Epithelial cell of prostate (primary cell): Measurements from ENCODE around the gene RIPOR1.
A peak's percentile ranks its signal among the peaks of the same experiment; 100 is the strongest.

Experiments
- DNase-seq: peaks from one replicate; pipeline ENCODE4 v3.0.0-alpha.2; 2011; ENCODE audit warnings: low read depth, low spot score
- H3K27ac ChIP-seq: fragments of 450-650 bp; 2 replicates; pipeline ENCODE4 v1.5.1; 2017; ENCODE audit warnings: mild to moderate bottlenecking

RIPOR1 gene

DNA sequence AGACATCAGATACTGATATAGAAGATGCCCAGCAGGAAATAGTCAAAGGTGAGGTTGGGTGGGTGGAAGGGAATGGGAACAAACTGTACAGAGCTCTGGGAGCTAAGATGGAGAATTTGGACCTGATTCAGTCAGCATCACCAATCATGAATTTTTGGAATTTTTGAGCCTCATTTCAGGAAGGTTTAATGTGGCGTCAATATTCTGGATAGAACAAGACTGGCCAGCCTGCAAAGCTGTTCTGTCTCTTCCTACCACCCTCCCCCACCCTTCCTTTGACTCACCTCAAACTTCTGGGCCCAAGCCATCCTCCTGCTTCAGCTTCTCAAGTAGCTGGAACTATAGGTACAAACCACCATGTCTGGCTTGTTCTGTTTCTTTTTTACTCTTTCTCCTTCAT lies 66.3 kb downstream of the RIPOR1 start:
- no peak for DNase-seq
- peak overlapping the region; percentile 7 for H3K27ac ChIP-seq
